HG02642 (cell line): Measurements from ENCODE around the gene SPNS1.
"Not testable (repeated sequence)": the region's sequence is repeated elsewhere in the genome, so short reads cannot be mapped to it uniquely, and the experiment has no call there.

Experiments
- ATAC-seq: cut with Tn5 transposase; IDR thresholded peaks from one replicate; pipeline ENCODE4 v1.9.1; 2021; ENCODE audit warnings: mild to moderate bottlenecking; ENCODE audit not compliant: unreplicated experiment, poor library complexity

SPNS1 gene

GRCh38 chr16:28951410-28951943 lies 23.1 kb upstream of the SPNS1 start:
- ATAC-seq, result no peak

- ATAC-seq, result no peak
Observed at GRCh38 chr16:28958216-28958615, 16.4 kb upstream of the SPNS1 start.

- no peak for ATAC-seq
Observed at GRCh38 chr16:28958836-28959235, 15.7 kb upstream of the SPNS1 start.

- no peak for ATAC-seq
Observed at GRCh38 chr16:28964072-28964471, 10.5 kb upstream of the SPNS1 start.

- no peak for ATAC-seq
Observed at GRCh38 chr16:28964496-28964895, 10.1 kb upstream of the SPNS1 start.

GRCh38 chr16:28967156-28967555 lies 7.4 kb upstream of the SPNS1 start:
- no peak for ATAC-seq

- not testable (repeated sequence) for ATAC-seq
Observed at GRCh38 chr16:28969696-28970095, 4.9 kb upstream of the SPNS1 start.

- peak; percentile 10 for ATAC-seq
Observed at GRCh38 chr16:28974007-28974436, 556 bp upstream of the SPNS1 start.

GRCh38 chr16:28975158-28975599 lies 601 bp downstream of the SPNS1 start:
- no peak for ATAC-seq

- ATAC-seq, result no peak
Observed at GRCh38 chr16:28977703-28978662, 3.4 kb downstream of the SPNS1 start.

- ATAC-seq, result not testable (repeated sequence)
Observed at GRCh38 chr16:28980330-28980729, 5.8 kb downstream of the SPNS1 start.

- ATAC-seq, result no peak
Observed at GRCh38 chr16:28980929-28981328, 6.4 kb downstream of the SPNS1 start.

GRCh38 chr16:28981517-28981916 lies 6.9 kb downstream of the SPNS1 start:
- ATAC-seq, result no peak

GRCh38 chr16:28982418-28982817 lies 7.8 kb downstream of the SPNS1 start:
- no peak for ATAC-seq

- ATAC-seq, result no peak
Observed at GRCh38 chr16:28982949-28983348, 8.4 kb downstream of the SPNS1 start.

- no peak for ATAC-seq
Observed at GRCh38 chr16:28983644-28984043, 9.1 kb downstream of the SPNS1 start.

GRCh38 chr16:28984091-28984490 lies 9.5 kb downstream of the SPNS1 start:
- no peak for ATAC-seq

- peak; percentile 54 for ATAC-seq
Observed at GRCh38 chr16:28984619-28985135, 10.1 kb downstream of the SPNS1 start, which contains the start of gene LAT. LAT (plus strand) TSS chr16:28985052; CDS start chr16:28985418, 366 bp downstream.

- no peak for ATAC-seq
Observed at GRCh38 chr16:28985211-28986041, 10.8 kb downstream of the SPNS1 start.

GRCh38 chr16:28986046-28986445 lies 11.5 kb downstream of the SPNS1 start:
- no peak for ATAC-seq
